DOHH2 (cell line): Measurements from ENCODE around the gene CNTNAP2.

Experiments used
- CTCF ChIP-seq: fragments of 200-600 bp; sonication (generic); IDR thresholded peaks from one replicate; pipeline ENCODE4 v1.5.1; 2014; ENCODE audit warnings: antibody characterized with exemption, mild to moderate bottlenecking, low read depth, low read length; ENCODE audit not compliant: poor library complexity, severe bottlenecking
- EZH2phosphoT487 ChIP-seq: fragments of 200-600 bp; sonication (generic); IDR thresholded peaks from 2 replicates; pipeline ENCODE4 v1.6.1; 2017; ENCODE audit warnings: borderline replicate concordance, mild to moderate bottlenecking, antibody characterized with exemption, low read length, moderate library complexity, mixed read lengths

- TF ChIP-seq CTCF (no peak), EZH2phosphoT487 (no peak)
Observed at GRCh38 chr7:147304376-147304775, 1187.8 kb downstream of the CNTNAP2 start.
